Thyroid gland (tissue), 4 donors: ENCODE results near the gene ATP6V0E2.

Experiments
- POLR2A ChIP-seq, 2 donors: fragments of 450-650 bp; IDR thresholded peaks; one replicate each; pipeline ENCODE4 v1.6.1; 2017; ENCODE audit warnings: antibody characterized with exemption in 2 of 2, mild to moderate bottlenecking in 2 of 2, moderate library complexity in 1 of 2
- TF ChIP-seq, protein P1 (sequence below), 6 experiments: fragments of 200-600 bp in 3 of 6; fragments of 450-650 bp in 3 of 6; sonication (generic) in 3 of 6; IDR thresholded peaks; one replicate each; pipeline ENCODE4 v1.5.1; 2016 to 2019; ENCODE audit warnings: antibody characterized with exemption in 6 of 6, mild to moderate bottlenecking in 2 of 6, inconsistent platforms in 1 of 6, moderate library complexity in 1 of 6

DNA sequence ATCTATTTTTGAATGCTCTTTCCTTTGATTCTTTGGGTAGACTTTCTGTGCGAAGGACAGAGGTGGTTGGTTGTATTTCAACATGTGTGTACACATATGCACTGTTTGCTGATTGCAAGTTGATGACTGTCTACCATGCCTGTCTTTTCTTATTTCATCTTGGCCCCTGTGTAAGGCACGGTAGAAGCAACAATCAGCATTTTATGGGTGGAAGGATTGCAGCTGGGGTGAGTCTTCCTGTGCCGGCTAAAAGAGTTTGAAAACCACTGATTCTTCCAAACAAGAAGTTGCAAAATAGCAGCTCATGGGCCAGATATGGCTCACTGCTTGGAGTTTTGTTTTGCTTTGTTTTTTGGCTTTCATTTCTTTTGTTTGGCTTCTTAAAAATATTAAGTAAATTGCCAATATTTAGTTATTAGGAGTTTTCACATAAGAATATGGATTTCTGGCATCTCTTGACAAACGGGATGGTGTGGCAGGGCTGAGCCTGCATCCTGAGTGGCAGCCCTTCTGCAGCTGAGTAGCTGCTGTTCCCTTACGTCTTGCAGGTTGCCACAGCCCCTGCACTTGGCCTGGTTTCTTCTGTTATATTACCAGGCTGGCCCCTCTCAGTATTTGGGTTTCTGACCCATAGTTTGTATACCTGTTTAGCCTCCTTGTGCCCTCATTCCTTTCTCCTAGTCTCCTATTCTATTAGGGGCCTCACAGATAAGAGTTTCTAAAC, 28.4 kb upstream of the ATP6V0E2 start:
- TF ChIP-seq POLR2A (IDR thresholded peaks at IDR 0.05) = no peak
- TF ChIP-seq, protein P1, sequence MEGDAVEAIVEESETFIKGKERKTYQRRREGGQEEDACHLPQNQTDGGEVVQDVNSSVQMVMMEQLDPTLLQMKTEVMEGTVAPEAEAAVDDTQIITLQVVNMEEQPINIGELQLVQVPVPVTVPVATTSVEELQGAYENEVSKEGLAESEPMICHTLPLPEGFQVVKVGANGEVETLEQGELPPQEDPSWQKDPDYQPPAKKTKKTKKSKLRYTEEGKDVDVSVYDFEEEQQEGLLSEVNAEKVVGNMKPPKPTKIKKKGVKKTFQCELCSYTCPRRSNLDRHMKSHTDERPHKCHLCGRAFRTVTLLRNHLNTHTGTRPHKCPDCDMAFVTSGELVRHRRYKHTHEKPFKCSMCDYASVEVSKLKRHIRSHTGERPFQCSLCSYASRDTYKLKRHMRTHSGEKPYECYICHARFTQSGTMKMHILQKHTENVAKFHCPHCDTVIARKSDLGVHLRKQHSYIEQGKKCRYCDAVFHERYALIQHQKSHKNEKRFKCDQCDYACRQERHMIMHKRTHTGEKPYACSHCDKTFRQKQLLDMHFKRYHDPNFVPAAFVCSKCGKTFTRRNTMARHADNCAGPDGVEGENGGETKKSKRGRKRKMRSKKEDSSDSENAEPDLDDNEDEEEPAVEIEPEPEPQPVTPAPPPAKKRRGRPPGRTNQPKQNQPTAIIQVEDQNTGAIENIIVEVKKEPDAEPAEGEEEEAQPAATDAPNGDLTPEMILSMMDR (IDR thresholded peaks at IDR 0.05) = no peak
